ENCODE measurements around the gene FBXO41. TPM values are rescaled to one million over a fixed set of nuclear protein-coding genes. Genes with fewer than 3 reads are reported as not detected.

The FBXO41 gene
- total and polyA plus RNA-seq, 10 of the 15 experiments (the other 5 are each of a cell fraction or from before 2014, with no cell fraction given) = 1.9 to 38.9 (median 11.3) TPM

DNA sequence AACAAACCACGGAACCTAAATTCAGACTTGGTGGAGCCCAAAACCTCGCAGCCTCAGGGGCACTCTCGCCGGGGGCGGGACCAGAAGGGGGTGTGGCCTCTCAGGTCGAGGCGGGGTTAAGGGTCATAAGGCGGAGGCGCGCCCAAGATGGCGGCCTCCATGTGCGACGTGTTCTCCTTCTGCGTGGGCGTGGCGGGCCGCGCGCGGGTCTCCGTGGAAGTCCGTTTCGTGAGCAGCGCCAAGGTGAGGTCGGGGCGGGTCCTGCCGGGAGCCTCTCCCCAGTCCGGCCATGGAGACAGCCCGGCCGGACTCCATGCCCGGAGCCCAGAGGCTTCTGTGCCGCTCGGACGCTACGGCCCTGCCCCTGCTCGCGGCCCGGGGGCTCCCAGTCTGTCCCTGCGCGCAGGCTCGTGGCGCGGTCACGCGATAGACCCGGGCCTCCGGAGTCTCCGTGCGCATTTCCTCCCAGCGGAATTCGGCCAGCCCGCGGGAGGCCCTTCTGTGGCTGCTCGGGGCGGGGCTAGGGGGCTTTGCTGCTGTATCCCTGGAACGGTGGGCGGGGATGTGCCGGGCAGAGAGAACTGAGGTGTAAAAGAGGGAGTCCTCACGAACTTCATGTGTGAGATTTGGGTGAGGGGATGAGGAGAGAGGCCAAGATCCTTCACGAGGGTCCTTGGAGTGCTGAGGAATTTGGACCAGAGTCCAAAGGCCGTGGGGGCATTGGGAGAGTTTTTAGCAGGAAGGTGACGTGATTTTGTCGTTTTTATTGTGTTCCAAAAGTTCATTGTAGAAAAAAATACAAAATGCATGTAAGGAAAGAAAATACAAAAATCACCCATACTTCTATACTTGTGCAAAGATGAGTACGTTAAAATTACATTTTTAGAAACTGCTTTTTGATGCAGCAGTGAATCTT lies 69.9 kb downstream of the FBXO41 start, which contains the start of gene SMYD5 (continued):
- TF ChIP-seq ZBTB33 (IDR thresholded peaks at IDR 0.05) = no peak
- no peak for TF ChIP-seq HSF1 (IDR thresholded peaks at IDR 0.05; ENCODE audit: low read depth, low read length)
- no peak for TF ChIP-seq ZBED1 (IDR thresholded peaks at IDR 0.05; ENCODE audit: borderline replicate concordance)
- TF ChIP-seq, protein P1, sequence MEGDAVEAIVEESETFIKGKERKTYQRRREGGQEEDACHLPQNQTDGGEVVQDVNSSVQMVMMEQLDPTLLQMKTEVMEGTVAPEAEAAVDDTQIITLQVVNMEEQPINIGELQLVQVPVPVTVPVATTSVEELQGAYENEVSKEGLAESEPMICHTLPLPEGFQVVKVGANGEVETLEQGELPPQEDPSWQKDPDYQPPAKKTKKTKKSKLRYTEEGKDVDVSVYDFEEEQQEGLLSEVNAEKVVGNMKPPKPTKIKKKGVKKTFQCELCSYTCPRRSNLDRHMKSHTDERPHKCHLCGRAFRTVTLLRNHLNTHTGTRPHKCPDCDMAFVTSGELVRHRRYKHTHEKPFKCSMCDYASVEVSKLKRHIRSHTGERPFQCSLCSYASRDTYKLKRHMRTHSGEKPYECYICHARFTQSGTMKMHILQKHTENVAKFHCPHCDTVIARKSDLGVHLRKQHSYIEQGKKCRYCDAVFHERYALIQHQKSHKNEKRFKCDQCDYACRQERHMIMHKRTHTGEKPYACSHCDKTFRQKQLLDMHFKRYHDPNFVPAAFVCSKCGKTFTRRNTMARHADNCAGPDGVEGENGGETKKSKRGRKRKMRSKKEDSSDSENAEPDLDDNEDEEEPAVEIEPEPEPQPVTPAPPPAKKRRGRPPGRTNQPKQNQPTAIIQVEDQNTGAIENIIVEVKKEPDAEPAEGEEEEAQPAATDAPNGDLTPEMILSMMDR (IDR thresholded peaks at IDR 0.05 in 2 of 3, conservative IDR thresholded peaks at IDR 0.05 in 1 of 3; ENCODE audit: control insufficient read depth in 2 of 3, extremely low read depth in 1 of 3, insufficient read depth in 1 of 3, low read depth in 3 of 3, low read length in 3 of 3) = no peak
- TF ChIP-seq, protein P2, sequence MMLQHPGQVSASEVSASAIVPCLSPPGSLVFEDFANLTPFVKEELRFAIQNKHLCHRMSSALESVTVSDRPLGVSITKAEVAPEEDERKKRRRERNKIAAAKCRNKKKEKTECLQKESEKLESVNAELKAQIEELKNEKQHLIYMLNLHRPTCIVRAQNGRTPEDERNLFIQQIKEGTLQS (IDR thresholded peaks at IDR 0.05; ENCODE audit: borderline replicate concordance, extremely low read depth, low read depth, low read length) = no peak
- TF ChIP-seq, protein P3, sequence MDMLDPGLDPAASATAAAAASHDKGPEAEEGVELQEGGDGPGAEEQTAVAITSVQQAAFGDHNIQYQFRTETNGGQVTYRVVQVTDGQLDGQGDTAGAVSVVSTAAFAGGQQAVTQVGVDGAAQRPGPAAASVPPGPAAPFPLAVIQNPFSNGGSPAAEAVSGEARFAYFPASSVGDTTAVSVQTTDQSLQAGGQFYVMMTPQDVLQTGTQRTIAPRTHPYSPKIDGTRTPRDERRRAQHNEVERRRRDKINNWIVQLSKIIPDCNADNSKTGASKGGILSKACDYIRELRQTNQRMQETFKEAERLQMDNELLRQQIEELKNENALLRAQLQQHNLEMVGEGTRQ (IDR thresholded peaks at IDR 0.05; ENCODE audit: borderline replicate concordance, low read depth, low read length) = no peak
- no peak for TF ChIP-seq MTA3 (IDR thresholded peaks at IDR 0.05; ENCODE audit: borderline replicate concordance, low read length)
- TF ChIP-seq, protein P4, sequence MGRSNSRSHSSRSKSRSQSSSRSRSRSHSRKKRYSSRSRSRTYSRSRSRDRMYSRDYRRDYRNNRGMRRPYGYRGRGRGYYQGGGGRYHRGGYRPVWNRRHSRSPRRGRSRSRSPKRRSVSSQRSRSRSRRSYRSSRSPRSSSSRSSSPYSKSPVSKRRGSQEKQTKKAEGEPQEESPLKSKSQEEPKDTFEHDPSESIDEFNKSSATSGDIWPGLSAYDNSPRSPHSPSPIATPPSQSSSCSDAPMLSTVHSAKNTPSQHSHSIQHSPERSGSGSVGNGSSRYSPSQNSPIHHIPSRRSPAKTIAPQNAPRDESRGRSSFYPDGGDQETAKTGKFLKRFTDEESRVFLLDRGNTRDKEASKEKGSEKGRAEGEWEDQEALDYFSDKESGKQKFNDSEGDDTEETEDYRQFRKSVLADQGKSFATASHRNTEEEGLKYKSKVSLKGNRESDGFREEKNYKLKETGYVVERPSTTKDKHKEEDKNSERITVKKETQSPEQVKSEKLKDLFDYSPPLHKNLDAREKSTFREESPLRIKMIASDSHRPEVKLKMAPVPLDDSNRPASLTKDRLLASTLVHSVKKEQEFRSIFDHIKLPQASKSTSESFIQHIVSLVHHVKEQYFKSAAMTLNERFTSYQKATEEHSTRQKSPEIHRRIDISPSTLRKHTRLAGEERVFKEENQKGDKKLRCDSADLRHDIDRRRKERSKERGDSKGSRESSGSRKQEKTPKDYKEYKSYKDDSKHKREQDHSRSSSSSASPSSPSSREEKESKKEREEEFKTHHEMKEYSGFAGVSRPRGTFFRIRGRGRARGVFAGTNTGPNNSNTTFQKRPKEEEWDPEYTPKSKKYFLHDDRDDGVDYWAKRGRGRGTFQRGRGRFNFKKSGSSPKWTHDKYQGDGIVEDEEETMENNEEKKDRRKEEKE (IDR thresholded peaks at IDR 0.05) = no peak
- peak; percentile 59 for TF ChIP-seq KLF5 (IDR thresholded peaks at IDR 0.05; ENCODE audit: partially characterized antibody)
- TF ChIP-seq MAX (IDR thresholded peaks at IDR 0.05; ENCODE audit: low read depth, low read length) = peak; percentile 95
- TF ChIP-seq SIX5 (IDR thresholded peaks at IDR 0.05; ENCODE audit: low read depth, low read length, severe bottlenecking) = no peak
- no peak for TF ChIP-seq ZNF592 (IDR thresholded peaks at IDR 0.05)

Data from GM12878 (cell line).